ENCODE results near the gene B3GAT1. TPM values are rescaled to one million over a fixed set of nuclear protein-coding genes. Genes with fewer than 3 reads are reported as not detected.
A peak's percentile ranks its signal among the peaks of the same experiment; 100 is the strongest.

Gene B3GAT1
- polyA plus RNA-seq, 6 donors from 2014 or later, result not detected

DNA sequence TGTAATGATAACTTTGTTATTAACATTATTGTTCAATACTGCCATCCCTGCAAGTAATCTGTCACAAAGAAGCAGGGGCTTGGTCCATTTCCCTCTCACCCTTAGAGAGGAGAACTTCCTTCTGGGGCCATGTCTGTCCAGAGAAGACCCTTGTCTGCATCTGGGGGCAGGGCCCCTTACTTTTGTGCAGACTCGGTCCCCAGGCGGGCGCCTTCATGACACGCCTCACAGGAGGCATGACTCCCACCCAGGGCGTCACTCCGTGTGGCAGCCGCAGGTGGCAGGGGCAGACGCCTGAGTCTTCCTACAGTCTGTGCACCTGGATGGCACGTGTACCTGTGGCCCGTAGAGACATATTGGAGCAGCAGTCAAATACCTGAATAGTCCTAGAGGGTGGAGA lies 21.8 kb upstream of the B3GAT1 start:
- Mint-ChIP-seq H3K27me3 (peaks cover 8 to 21% (median 12%) of the 10 kb centered on the region in 3 donors), H3K9me3 (peaks cover 0 to 7% (median 0%) of the 10 kb centered on the region in 7 donors), H3K4me3 (no peak overlapping the region), H3K27ac (no peak overlapping the region), H3K36me3 (no peaks in the 10 kb centered on the region), H3K4me1 (no peaks in the 10 kb centered on the region)
- DNase-seq (no peak), ATAC-seq (ENCODE audit: low read depth in 2 of 2) (no peak)

DNA sequence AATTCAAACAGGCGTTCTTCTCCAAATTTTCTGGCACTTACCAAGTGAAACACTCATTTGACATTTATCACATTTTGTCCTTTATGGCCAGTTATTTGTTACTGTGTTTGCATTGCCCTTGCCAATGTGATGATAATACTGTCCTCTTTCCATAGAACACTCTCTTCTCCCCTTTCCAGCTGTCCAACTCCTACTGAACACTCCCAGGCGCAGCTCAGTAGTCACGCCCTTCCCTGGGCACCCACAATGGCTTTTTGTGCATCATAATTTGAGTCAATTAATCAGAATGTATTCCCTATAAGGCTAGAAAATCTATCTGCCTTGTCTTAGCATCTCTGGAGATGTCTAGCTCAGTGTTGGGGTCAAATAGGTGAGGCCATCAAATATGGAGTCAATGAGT lies 21.2 kb upstream of the B3GAT1 start:
- H3K36me3 Mint-ChIP-seq, result no peaks in the 10 kb centered on the region
- H3K4me1 Mint-ChIP-seq, result no peaks in the 10 kb centered on the region
- no peak overlapping the region for H3K4me3 Mint-ChIP-seq
- ATAC-seq (ENCODE audit: low read depth in 2 of 2), result no peak
- peaks cover 10 to 21% (median 14%) of the 10 kb centered on the region in 3 donors for H3K27me3 Mint-ChIP-seq
- no peak overlapping the region for H3K27ac Mint-ChIP-seq
- DNase-seq, result no peak
- H3K9me3 Mint-ChIP-seq, result peaks cover 0 to 7% (median 0%) of the 10 kb centered on the region in 7 donors

DNA sequence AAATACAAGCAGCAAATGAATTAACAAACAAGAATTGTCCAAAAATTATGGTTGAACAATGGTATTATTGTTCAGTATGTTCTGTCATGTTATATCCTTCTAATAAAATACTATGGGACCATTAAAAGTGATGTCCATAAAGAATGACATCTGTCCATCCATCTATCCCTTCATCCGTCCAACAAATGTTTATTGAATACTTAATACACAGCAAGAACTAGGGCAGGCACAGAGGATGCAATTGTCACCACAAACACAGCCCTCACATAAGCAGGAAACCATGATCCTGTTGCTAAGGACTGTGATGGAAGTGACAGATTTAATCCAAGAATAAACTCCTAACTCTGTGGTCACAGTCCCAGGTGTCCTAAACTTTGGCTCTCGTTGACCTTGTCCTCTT lies 20.7 kb upstream of the B3GAT1 start:
- Mint-ChIP-seq H3K4me3 (no peak overlapping the region), H3K4me1 (no peaks in the 10 kb centered on the region), H3K27me3 (peaks cover 10 to 21% (median 14%) of the 10 kb centered on the region in 3 donors), H3K9me3 (peaks cover 0 to 7% (median 0%) of the 10 kb centered on the region in 7 donors), H3K36me3 (no peaks in the 10 kb centered on the region), H3K27ac (no peak overlapping the region)
- no peak for ATAC-seq (ENCODE audit: low read depth in 2 of 2)
- no peak for DNase-seq

- Mint-ChIP-seq H3K27me3 (peaks cover 22 to 37% (median 24%) of the 10 kb centered on the region in 3 donors), H3K27ac (no peak overlapping the region), H3K9me3 (peaks cover 0 to 7% (median 0%) of the 10 kb centered on the region in 7 donors), H3K4me1 (no peaks in the 10 kb centered on the region), H3K4me3 (no peak overlapping the region), H3K36me3 (no peaks in the 10 kb centered on the region)
- no peak for DNase-seq
- ATAC-seq (ENCODE audit: low read depth in 2 of 2), result no peak
Measured at GRCh38 chr11:134429106-134429505, 17.1 kb upstream of the B3GAT1 start.

DNA sequence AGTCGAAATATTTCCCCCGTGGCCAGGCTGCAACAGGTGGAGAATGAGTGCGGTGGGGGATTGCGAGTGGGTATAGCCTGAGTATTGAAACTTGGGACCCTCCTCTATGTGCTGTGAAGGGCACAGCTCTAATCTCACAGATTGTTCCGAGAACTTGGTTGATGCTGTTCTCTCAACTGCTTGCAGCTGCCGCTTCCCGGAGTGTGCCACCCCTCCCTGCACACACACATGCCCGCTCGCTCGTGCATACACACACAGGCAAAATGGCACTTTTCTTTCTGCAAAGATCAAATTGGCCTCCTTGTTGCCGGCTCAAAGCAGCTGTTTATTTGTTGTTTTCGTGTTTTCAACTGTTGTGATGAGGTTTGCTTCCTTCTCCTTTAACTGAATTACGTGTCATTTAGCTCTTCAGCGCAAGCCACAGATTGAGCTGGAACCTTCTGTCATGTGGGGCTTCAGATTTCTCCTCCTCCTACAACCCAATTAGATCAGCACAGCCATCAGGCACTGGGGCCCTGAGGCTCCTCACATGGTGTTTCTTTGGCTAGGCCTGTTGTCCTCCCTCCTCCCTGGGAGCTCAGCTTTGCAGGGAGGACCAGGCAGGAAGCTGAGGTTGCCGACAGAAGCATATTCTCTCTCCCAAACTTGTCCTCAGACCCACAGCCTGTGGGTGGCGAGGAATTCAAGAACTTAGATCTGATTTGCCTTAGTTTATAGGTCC lies 13.9 kb upstream of the B3GAT1 start:
- H3K27ac Mint-ChIP-seq, result no peak overlapping the region
- no peak for ATAC-seq (ENCODE audit: low read depth in 2 of 2)
- DNase-seq, result no peak
- H3K4me3 Mint-ChIP-seq, result no peak overlapping the region
- H3K36me3 Mint-ChIP-seq, result no peaks in the 10 kb centered on the region
- H3K27me3 Mint-ChIP-seq, result peaks cover 26 to 47% (median 47%) of the 10 kb centered on the region in 3 donors
- no peaks in the 10 kb centered on the region for H3K4me1 Mint-ChIP-seq
- H3K9me3 Mint-ChIP-seq, result no peaks in the 10 kb centered on the region

- H3K27ac Mint-ChIP-seq, result no peak overlapping the region
- ATAC-seq (ENCODE audit: low read depth in 2 of 2), result no peak
- DNase-seq, result no peak
- peaks cover 26 to 52% (median 42%) of the 10 kb centered on the region in 3 donors for H3K27me3 Mint-ChIP-seq
- no peak overlapping the region for H3K4me3 Mint-ChIP-seq
- H3K9me3 Mint-ChIP-seq, result peaks cover 0 to 2% (median 0%) of the 10 kb centered on the region in 7 donors
- H3K36me3 Mint-ChIP-seq, result no peaks in the 10 kb centered on the region
- no peaks in the 10 kb centered on the region for H3K4me1 Mint-ChIP-seq
Measured at GRCh38 chr11:134425413-134425812, 13.4 kb upstream of the B3GAT1 start.

GRCh38 chr11:134423106-134423505 lies 11.1 kb upstream of the B3GAT1 start:
- no peak overlapping the region for H3K27ac Mint-ChIP-seq
- DNase-seq, result no peak
- H3K27me3 Mint-ChIP-seq, result peaks cover 22 to 41% (median 40%) of the 10 kb centered on the region in 3 donors
- H3K36me3 Mint-ChIP-seq, result no peaks in the 10 kb centered on the region
- ATAC-seq (ENCODE audit: low read depth in 2 of 2), result no peak
- peaks cover 0 to 2% (median 0%) of the 10 kb centered on the region in 7 donors for H3K9me3 Mint-ChIP-seq
- no peaks in the 10 kb centered on the region for H3K4me1 Mint-ChIP-seq
- no peak overlapping the region for H3K4me3 Mint-ChIP-seq

- Mint-ChIP-seq H3K27me3 (peaks cover 34 to 68% (median 61%) of the 10 kb centered on the region in 3 donors), H3K4me3 (no peak overlapping the region)
- ATAC-seq (ENCODE audit: low read depth in 2 of 2), result no peak
Measured at GRCh38 chr11:134417871-134418840, 6.1 kb upstream of the B3GAT1 start.

DNA sequence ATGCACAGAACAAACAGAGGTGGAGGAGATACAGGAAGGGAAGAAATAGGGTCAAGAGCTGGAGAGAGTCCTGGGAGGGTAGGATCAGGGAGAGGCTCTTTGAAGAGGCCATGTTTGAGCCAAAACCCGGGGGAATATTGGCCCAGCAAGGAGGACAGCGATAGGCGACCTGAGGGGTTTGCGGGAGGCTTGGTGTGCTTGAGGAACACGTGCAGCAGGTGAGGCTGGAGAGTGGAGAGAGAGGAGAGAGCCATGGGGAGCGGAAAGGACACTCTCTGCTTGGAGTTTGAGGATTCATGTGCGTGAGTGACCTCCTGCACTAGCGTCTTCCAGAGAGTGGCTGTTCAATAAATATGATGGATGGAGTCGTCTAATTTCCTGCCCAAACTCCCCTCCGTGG lies 4.7 kb upstream of the B3GAT1 start:
- H3K4me3 Mint-ChIP-seq, result no peak overlapping the region
- peaks cover 31 to 55% (median 51%) of the 10 kb centered on the region in 3 donors for H3K27me3 Mint-ChIP-seq
- ATAC-seq (ENCODE audit: low read depth in 2 of 2), result no peak
- H3K4me1 Mint-ChIP-seq, result peaks cover 14 to 20% (median 19%) of the 10 kb centered on the region in 3 donors
- H3K36me3 Mint-ChIP-seq, result no peaks in the 10 kb centered on the region
- H3K27ac Mint-ChIP-seq, result no peak overlapping the region
- H3K9me3 Mint-ChIP-seq, result peaks cover 0 to 4% (median 0%) of the 10 kb centered on the region in 7 donors
- DNase-seq, result no peak

More at GRCh38 chr11:134417871-134418840, 6.1 kb upstream of the B3GAT1 start:
- Mint-ChIP-seq H3K27ac (no peak overlapping the region), H3K4me1 (peaks cover 14 to 19% (median 18%) of the 10 kb centered on the region in 3 donors), H3K9me3 (peaks cover 0 to 4% (median 0%) of the 10 kb centered on the region in 7 donors), H3K36me3 (no peaks in the 10 kb centered on the region)
- DNase-seq, result no peak

- ATAC-seq (ENCODE audit: low read depth in 2 of 2), result no peak
- Mint-ChIP-seq H3K27me3 (peaks cover 41 to 67% (median 62%) of the 10 kb centered on the region in 3 donors), H3K36me3 (peaks cover 0 to 4% of the 10 kb centered on the region in 2 donors), H3K27ac (peak overlapping the region in 1 of 6 donors; percentile 27), H3K9me3 (peaks cover 0 to 4% (median 0%) of the 10 kb centered on the region in 7 donors), H3K4me3 (peak overlapping the region in 2 of 8 donors; percentile 45 to 51), H3K4me1 (peaks cover 26 to 32% (median 31%) of the 10 kb centered on the region in 3 donors)
- no peak for DNase-seq
Measured at GRCh38 chr11:134414766-134415765, 3.0 kb upstream of the B3GAT1 start.

DNA sequence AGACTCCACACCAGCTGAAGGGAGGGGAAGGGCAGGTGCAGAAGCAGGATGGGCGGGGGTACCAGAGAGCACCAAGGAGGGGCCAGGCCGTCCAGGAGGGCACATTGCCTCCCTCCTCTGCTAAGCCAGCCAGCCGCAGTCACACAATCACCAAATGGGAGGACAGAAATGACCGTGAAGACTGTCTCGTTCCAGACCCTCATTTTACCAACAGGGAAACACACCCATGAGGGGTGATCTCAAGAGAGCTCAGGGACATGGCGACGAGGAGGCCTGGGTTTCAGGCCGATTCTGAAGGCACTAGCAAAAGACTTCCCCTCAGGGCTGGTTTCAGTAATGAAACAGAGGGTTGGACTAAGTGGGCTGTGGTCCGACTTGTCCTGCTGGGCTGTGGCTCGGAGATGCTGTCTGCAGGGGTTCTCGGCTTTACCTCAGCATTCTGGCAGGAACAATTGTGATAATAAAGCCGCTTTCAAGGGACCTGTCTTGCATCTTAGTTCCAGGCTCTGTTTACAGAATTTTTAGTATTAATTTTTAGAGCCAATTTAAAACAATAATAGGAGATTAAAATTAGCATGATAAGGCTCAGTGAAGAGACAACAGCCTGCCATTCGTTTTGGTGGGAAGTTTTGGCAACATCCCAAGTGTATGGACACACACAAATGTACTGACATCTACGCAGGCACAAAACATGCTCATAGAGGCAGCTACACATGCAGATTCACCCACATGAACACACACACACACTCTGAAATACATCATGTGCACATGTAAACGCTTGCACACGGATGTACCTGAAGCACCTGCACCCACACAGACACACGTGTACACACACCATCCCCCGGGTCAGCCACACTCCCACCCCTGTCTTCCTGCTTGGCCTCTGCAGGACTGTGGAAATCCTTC lies 2.0 kb upstream of the B3GAT1 start:
- H3K4me3 Mint-ChIP-seq, result peak overlapping the region in 6 of 8 donors; percentile 2 to 80 (median 38)
- peaks cover 0 to 4% (median 0%) of the 10 kb centered on the region in 7 donors for H3K9me3 Mint-ChIP-seq
- ATAC-seq (ENCODE audit: low read depth in 2 of 2) (no peak), DNase-seq (no peak)
- H3K27me3 Mint-ChIP-seq, result peaks cover 47 to 76% (median 71%) of the 10 kb centered on the region in 3 donors
- H3K36me3 Mint-ChIP-seq, result peaks cover 0 to 10% of the 10 kb centered on the region in 2 donors
- peaks cover 31 to 37% (median 32%) of the 10 kb centered on the region in 3 donors for H3K4me1 Mint-ChIP-seq
- peak overlapping the region in 1 of 6 donors; percentile 27 for H3K27ac Mint-ChIP-seq
